Measurements from ENCODE around the gene RUFY1.

Gene RUFY1

DNA sequence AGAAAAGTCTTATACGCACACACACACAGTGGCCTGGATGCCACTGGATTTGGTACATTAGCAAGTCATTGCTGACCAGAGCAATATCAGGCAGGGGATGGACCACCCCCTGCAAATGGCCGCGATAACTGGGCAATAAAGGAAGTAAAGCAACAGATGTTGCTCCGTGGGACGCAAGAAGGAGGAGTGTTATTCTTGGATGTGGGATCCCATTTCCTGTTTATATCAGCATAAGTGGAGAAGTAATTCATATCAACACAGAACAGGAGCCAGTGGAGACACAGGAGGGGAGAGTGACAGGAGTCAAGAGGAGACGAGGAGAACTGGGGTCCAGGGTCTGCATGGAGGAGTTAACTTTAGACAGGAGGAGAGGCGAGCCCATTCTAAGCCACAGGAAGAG lies 18.4 kb downstream of the RUFY1 start:
- Histone ChIP-seq H3K27ac (replicated peaks) (no peak overlapping the region), H3K27me3 (ENCODE audit: insufficient read depth, poor library complexity, severe bottlenecking) (no peaks in the 10 kb centered on the region), H3K4me3 (replicated peaks; ENCODE audit: insufficient read depth, low read length) (no peak overlapping the region)
- TF ChIP-seq POLR2AphosphoS5 (IDR thresholded peaks at IDR 0.05; ENCODE audit: low read depth) (no peak), GABPA (IDR thresholded peaks at IDR 0.05; ENCODE audit: low read depth) (no peak), SPI1 (IDR thresholded peaks at IDR 0.05; ENCODE audit: borderline replicate concordance, low read depth) (no peak)
- TF ChIP-seq, protein P1, sequence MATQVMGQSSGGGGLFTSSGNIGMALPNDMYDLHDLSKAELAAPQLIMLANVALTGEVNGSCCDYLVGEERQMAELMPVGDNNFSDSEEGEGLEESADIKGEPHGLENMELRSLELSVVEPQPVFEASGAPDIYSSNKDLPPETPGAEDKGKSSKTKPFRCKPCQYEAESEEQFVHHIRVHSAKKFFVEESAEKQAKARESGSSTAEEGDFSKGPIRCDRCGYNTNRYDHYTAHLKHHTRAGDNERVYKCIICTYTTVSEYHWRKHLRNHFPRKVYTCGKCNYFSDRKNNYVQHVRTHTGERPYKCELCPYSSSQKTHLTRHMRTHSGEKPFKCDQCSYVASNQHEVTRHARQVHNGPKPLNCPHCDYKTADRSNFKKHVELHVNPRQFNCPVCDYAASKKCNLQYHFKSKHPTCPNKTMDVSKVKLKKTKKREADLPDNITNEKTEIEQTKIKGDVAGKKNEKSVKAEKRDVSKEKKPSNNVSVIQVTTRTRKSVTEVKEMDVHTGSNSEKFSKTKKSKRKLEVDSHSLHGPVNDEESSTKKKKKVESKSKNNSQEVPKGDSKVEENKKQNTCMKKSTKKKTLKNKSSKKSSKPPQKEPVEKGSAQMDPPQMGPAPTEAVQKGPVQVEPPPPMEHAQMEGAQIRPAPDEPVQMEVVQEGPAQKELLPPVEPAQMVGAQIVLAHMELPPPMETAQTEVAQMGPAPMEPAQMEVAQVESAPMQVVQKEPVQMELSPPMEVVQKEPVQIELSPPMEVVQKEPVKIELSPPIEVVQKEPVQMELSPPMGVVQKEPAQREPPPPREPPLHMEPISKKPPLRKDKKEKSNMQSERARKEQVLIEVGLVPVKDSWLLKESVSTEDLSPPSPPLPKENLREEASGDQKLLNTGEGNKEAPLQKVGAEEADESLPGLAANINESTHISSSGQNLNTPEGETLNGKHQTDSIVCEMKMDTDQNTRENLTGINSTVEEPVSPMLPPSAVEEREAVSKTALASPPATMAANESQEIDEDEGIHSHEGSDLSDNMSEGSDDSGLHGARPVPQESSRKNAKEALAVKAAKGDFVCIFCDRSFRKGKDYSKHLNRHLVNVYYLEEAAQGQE (IDR thresholded peaks at IDR 0.05; ENCODE audit: insufficient replicate concordance, low read depth): no peak
- TF ChIP-seq, protein P2, sequence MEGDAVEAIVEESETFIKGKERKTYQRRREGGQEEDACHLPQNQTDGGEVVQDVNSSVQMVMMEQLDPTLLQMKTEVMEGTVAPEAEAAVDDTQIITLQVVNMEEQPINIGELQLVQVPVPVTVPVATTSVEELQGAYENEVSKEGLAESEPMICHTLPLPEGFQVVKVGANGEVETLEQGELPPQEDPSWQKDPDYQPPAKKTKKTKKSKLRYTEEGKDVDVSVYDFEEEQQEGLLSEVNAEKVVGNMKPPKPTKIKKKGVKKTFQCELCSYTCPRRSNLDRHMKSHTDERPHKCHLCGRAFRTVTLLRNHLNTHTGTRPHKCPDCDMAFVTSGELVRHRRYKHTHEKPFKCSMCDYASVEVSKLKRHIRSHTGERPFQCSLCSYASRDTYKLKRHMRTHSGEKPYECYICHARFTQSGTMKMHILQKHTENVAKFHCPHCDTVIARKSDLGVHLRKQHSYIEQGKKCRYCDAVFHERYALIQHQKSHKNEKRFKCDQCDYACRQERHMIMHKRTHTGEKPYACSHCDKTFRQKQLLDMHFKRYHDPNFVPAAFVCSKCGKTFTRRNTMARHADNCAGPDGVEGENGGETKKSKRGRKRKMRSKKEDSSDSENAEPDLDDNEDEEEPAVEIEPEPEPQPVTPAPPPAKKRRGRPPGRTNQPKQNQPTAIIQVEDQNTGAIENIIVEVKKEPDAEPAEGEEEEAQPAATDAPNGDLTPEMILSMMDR (IDR thresholded peaks at IDR 0.05; ENCODE audit: insufficient read depth, low read length): no peak
- DNase-seq (ENCODE audit: low read depth in 1 of 2, low spot score in 1 of 2): no peak

GRCh38 chr5:179572386-179572785 lies 22.0 kb downstream of the RUFY1 start:
- Histone ChIP-seq H3K27ac (replicated peaks) (no peak overlapping the region), H3K27me3 (ENCODE audit: insufficient read depth, poor library complexity, severe bottlenecking) (no peaks in the 10 kb centered on the region), H3K4me3 (replicated peaks; ENCODE audit: insufficient read depth, low read length) (no peak overlapping the region)
- DNase-seq (ENCODE audit: low read depth in 1 of 2, low spot score in 1 of 2): no peak
- TF ChIP-seq POLR2AphosphoS5 (IDR thresholded peaks at IDR 0.05; ENCODE audit: low read depth): no peak
- TF ChIP-seq, protein P2 (IDR thresholded peaks at IDR 0.05; ENCODE audit: insufficient read depth, low read length): no peak
- TF ChIP-seq, protein P1 (IDR thresholded peaks at IDR 0.05; ENCODE audit: insufficient replicate concordance, low read depth): no peak
- no peak for TF ChIP-seq GABPA (IDR thresholded peaks at IDR 0.05; ENCODE audit: low read depth)

DNA sequence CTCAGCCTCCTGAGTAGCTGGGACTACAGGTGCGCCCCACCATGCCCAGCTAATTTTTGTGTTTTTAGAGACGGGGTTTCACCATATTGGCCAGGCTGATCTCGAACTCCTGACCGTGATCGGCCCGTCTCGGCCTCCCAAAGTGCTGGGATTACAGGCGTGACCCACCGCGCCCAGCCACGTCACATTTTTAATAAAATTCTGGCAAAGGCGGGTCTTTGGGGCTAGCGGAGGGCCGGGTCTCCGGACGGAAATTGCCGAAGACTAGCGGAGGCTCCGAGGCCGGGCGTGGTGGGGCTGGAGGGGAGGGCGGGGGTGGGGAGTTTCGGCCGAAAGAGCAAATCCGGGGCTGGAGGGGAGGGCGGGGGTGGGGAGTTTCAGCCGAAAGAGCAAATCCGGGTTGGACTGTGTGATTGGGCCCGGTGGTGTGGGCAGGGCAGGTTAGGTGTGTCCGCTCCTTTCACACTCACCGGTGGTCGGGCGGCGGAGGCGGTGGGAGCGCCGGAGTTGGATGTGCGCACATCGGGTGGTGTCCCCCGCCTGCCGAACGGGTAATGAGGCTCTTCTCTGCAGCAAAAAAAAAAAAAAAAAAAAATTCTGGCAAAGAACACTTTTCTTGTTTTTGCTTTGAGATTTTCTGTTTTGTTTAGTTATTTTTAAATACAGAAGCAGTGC lies 27.1 kb downstream of the RUFY1 start:
- DNase-seq (ENCODE audit: low read depth in 1 of 2, low spot score in 1 of 2): no peak
- TF ChIP-seq SPI1 (IDR thresholded peaks at IDR 0.05; ENCODE audit: borderline replicate concordance, low read depth) (no peak), POLR2AphosphoS5 (IDR thresholded peaks at IDR 0.05; ENCODE audit: low read depth) (no peak), GABPA (IDR thresholded peaks at IDR 0.05; ENCODE audit: low read depth) (no peak)
- TF ChIP-seq, protein P2 (IDR thresholded peaks at IDR 0.05; ENCODE audit: insufficient read depth, low read length): no peak
- TF ChIP-seq, protein P1 (IDR thresholded peaks at IDR 0.05; ENCODE audit: insufficient replicate concordance, low read depth): no peak
- H3K27me3 ChIP-seq (ENCODE audit: insufficient read depth, poor library complexity, severe bottlenecking): no peaks in the 10 kb centered on the region
- no peak overlapping the region for H3K27ac ChIP-seq (replicated peaks)
- H3K4me3 ChIP-seq (replicated peaks; ENCODE audit: insufficient read depth, low read length): no peak overlapping the region

Data from HL-60 (cell line).